Measurements from ENCODE around the gene GALNT2. TPM values are rescaled to one million over a fixed set of nuclear protein-coding genes. Genes with fewer than 3 reads are reported as not detected.

Gene GALNT2
- total RNA-seq, 1 experiment from 2014 or later = 152 TPM

DNA sequence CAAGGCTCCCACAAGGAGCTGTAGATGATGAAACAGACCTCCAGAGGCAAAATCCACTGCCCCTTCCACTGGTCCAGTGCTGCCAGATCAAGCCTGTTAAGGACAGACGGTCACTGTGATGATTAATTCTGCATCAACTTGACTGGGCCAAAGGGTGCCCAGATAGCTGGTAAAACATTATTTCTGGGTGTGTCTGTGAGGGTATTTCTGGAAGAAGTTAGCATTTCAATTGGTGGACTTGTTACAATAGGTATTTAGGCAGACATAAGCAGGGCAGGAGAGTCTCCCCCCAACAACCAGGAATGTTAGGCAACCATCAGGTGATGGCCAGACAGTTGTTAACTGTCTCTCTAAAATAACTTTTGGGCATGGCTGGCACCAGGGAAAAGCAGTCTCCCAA is 40.9 kb upstream of the GALNT2 start:
- in situ Hi-C loops (cut with HindIII; ENCODE audit: low pct_unique_long_range_greater_than_20kb, low sequenced_read_pairs) (no loop called here), intact Hi-C loops (cut with micrococcal nuclease; ENCODE audit: unreplicated experiment) (no loop called here)
- H3K9me3 ChIP-seq (ENCODE audit: control insufficient read depth, insufficient read depth, low read depth, low read length) = no peaks in the 10 kb centered on the region
- no TSS peak for BruUV-seq (replicated peaks)
- TF ChIP-seq SIN3A (IDR thresholded peaks at IDR 0.05; ENCODE audit: borderline replicate concordance, insufficient read depth, low read depth, low read length) = no peak
- TF ChIP-seq POLR2AphosphoS5 (IDR thresholded peaks at IDR 0.05; ENCODE audit: low read depth, low read length) = no peak
- TF ChIP-seq, protein P1, sequence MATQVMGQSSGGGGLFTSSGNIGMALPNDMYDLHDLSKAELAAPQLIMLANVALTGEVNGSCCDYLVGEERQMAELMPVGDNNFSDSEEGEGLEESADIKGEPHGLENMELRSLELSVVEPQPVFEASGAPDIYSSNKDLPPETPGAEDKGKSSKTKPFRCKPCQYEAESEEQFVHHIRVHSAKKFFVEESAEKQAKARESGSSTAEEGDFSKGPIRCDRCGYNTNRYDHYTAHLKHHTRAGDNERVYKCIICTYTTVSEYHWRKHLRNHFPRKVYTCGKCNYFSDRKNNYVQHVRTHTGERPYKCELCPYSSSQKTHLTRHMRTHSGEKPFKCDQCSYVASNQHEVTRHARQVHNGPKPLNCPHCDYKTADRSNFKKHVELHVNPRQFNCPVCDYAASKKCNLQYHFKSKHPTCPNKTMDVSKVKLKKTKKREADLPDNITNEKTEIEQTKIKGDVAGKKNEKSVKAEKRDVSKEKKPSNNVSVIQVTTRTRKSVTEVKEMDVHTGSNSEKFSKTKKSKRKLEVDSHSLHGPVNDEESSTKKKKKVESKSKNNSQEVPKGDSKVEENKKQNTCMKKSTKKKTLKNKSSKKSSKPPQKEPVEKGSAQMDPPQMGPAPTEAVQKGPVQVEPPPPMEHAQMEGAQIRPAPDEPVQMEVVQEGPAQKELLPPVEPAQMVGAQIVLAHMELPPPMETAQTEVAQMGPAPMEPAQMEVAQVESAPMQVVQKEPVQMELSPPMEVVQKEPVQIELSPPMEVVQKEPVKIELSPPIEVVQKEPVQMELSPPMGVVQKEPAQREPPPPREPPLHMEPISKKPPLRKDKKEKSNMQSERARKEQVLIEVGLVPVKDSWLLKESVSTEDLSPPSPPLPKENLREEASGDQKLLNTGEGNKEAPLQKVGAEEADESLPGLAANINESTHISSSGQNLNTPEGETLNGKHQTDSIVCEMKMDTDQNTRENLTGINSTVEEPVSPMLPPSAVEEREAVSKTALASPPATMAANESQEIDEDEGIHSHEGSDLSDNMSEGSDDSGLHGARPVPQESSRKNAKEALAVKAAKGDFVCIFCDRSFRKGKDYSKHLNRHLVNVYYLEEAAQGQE (IDR thresholded peaks at IDR 0.05; ENCODE audit: insufficient read depth in 1 of 2, low read depth in 2 of 2, low read length in 1 of 2) = no peak
- TF ChIP-seq, protein P2, sequence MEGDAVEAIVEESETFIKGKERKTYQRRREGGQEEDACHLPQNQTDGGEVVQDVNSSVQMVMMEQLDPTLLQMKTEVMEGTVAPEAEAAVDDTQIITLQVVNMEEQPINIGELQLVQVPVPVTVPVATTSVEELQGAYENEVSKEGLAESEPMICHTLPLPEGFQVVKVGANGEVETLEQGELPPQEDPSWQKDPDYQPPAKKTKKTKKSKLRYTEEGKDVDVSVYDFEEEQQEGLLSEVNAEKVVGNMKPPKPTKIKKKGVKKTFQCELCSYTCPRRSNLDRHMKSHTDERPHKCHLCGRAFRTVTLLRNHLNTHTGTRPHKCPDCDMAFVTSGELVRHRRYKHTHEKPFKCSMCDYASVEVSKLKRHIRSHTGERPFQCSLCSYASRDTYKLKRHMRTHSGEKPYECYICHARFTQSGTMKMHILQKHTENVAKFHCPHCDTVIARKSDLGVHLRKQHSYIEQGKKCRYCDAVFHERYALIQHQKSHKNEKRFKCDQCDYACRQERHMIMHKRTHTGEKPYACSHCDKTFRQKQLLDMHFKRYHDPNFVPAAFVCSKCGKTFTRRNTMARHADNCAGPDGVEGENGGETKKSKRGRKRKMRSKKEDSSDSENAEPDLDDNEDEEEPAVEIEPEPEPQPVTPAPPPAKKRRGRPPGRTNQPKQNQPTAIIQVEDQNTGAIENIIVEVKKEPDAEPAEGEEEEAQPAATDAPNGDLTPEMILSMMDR (IDR thresholded peaks at IDR 0.05) = no peak
- TF ChIP-seq TCF7L2 (IDR thresholded peaks at IDR 0.05; ENCODE audit: low read depth, low read length) = no peak
- DNase-seq (ENCODE audit: low read depth, low spot score) = no peak
- no peak for ATAC-seq
- ChIA-PET CTCF (no interaction called here), POLR2A (interaction anchor here (0.6 kb wide), 1 partner anchor 165 kb away, joined by 4 read pairs; no protein-coding TSS in a partner anchor)
- no peaks in the 10 kb centered on the region for H3K27me3 ChIP-seq (ENCODE audit: control insufficient read depth, insufficient read depth, low read length)
- no peaks in the 10 kb centered on the region for H3K4me1 ChIP-seq (ENCODE audit: control insufficient read depth, insufficient read depth, low read length)
- H3K27ac ChIP-seq (ENCODE audit: low read length) = no peak overlapping the region
- no peaks in the 10 kb centered on the region for H3K36me3 ChIP-seq (ENCODE audit: control insufficient read depth, insufficient read depth, low read length)
- no peak overlapping the region for H3K4me3 ChIP-seq (ENCODE audit: low read depth in 2 of 2, low read length in 2 of 2)

DNA sequence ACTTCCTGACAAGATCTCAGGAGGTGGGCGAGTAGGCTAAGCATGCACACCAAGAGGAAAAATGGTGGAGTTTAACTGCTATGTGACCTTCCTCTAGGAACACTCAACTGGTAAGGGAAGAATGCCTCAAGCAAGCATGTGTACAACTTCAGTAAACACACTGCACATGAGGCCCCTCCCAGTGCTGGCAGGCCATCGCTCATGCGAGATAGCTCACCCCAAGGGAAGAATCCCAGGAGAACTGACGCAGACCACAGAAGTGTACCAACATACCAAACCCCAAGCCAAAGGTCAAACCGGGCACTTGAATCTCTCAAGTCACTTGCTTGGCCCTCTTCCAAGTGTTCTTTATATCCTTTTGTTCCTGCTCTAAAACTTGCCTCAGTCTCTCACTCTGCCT is 40.5 kb upstream of the GALNT2 start:
- BruUV-seq (replicated peaks) = no TSS peak
- no peak for ATAC-seq
- in situ Hi-C loops (cut with HindIII; ENCODE audit: low pct_unique_long_range_greater_than_20kb, low sequenced_read_pairs) = no loop called here

More for the DNA sequence above, 40.5 kb upstream of the GALNT2 start:
- intact Hi-C loops (cut with micrococcal nuclease; ENCODE audit: unreplicated experiment) = no loop called here
- H3K4me1 ChIP-seq (ENCODE audit: control insufficient read depth, insufficient read depth, low read length) = no peaks in the 10 kb centered on the region
- POLR2A ChIA-PET = no interaction called here
- H3K27ac ChIP-seq (ENCODE audit: low read length) = no peak overlapping the region
- H3K36me3 ChIP-seq (ENCODE audit: control insufficient read depth, insufficient read depth, low read length) = no peaks in the 10 kb centered on the region
- DNase-seq (ENCODE audit: low read depth, low spot score) = no peak
- TF ChIP-seq SIN3A (IDR thresholded peaks at IDR 0.05; ENCODE audit: borderline replicate concordance, insufficient read depth, low read depth, low read length) = no peak
- no peak for TF ChIP-seq POLR2AphosphoS5 (IDR thresholded peaks at IDR 0.05; ENCODE audit: low read depth, low read length)
- TF ChIP-seq, protein P2 (IDR thresholded peaks at IDR 0.05) = no peak
- TF ChIP-seq TCF7L2 (IDR thresholded peaks at IDR 0.05; ENCODE audit: low read depth, low read length) = no peak
- TF ChIP-seq, protein P1 (IDR thresholded peaks at IDR 0.05; ENCODE audit: insufficient read depth in 1 of 2, low read depth in 2 of 2, low read length in 1 of 2) = no peak
- CTCF ChIA-PET = no interaction called here
- no peaks in the 10 kb centered on the region for H3K9me3 ChIP-seq (ENCODE audit: control insufficient read depth, insufficient read depth, low read depth, low read length)
- H3K27me3 ChIP-seq (ENCODE audit: control insufficient read depth, insufficient read depth, low read length) = no peaks in the 10 kb centered on the region
- H3K4me3 ChIP-seq (ENCODE audit: low read depth in 2 of 2, low read length in 2 of 2) = no peak overlapping the region
